GM12872 (cell line): Measurements from ENCODE around the gene CIC.

Experiments
- TF ChIP-seq, protein P1 (sequence below): IDR thresholded peaks from 3 replicates; pipeline ENCODE4 v1.5.1; 2011; ENCODE audit warnings: low read depth, mild to moderate bottlenecking, low read length, moderate library complexity; ENCODE audit not compliant: insufficient read depth

Gene CIC

DNA sequence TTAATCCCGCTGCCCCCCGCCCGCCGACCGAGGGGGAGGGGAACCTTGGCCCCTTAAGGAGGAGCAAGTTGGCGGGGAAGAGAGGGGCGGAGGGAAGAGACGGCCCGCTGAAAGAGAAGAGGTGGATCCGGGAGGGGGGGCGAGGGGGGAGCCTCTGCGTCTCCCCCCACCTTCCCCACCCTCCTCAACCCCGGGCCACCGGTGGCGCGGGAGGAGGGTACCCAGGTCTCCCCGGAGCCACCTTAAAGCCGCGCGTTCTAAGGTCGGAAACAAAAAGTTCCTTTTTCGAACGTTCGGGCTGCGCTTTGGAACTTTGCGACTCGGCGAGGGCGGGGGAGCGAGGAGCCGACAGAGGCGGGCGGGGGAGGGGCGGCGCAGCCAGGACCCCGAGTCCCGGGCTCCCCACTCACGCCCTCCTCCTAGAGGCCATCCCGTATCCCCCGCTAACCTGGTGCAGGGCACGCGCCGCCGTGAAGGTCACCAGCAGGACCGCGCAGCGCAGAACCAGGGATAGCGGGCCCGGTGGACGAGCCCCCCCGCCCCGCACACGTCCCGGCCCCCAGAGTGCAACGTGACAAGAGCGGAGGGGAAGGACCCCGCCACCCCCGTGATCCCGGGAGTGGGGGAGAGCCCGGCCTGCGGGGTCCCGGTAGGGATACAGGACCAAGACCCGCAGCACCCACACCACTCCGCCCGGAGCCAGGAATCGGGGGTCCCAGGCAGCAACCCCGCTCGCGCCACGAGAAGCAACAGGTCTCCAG lies 14.8 kb upstream of the CIC start:
- TF ChIP-seq, protein P1, sequence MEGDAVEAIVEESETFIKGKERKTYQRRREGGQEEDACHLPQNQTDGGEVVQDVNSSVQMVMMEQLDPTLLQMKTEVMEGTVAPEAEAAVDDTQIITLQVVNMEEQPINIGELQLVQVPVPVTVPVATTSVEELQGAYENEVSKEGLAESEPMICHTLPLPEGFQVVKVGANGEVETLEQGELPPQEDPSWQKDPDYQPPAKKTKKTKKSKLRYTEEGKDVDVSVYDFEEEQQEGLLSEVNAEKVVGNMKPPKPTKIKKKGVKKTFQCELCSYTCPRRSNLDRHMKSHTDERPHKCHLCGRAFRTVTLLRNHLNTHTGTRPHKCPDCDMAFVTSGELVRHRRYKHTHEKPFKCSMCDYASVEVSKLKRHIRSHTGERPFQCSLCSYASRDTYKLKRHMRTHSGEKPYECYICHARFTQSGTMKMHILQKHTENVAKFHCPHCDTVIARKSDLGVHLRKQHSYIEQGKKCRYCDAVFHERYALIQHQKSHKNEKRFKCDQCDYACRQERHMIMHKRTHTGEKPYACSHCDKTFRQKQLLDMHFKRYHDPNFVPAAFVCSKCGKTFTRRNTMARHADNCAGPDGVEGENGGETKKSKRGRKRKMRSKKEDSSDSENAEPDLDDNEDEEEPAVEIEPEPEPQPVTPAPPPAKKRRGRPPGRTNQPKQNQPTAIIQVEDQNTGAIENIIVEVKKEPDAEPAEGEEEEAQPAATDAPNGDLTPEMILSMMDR, result no peak

DNA sequence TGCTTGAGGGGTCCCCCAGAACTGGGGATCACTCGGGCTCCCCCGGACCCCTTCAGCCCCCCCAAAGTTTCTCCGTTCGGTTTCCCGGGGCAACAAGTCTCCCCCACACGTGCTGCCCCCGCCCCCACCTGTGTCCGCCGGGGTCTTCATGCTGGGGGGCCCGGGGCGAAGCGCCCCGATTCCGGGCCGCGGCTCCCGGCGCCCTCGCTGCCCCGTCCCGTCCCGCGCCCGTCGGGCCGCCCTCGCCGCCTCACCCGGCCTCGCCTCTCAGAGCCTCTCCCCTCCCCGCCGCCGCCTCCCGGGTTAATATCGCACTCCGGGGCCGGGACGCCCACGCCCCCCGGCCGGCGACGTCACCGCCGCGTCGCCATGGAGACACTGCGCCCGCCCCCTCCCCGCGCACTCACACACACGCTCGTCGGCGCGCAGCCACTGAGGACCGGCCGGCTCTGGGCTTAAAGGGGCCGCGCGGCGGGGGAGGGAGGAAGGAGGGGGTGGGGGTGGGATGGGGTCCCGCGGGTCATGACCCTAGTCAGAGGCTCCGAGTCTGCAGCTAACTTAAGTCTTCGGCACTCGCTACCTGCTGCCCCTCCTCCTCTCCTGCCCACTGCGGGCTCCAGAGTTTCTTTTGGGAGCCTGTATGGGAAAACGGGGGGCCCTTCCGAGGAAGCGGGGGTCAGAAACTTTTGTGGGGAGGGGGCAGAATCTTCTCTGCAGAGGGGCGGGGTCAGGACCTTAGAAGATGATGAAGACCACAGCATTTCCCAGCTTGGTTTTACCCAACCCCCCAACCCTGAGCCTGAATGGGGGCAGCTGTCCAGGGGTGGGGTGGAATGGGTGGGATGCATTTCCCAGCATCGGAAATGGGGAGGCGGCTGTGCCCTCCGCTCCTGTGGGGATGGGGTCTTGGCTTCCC lies 13.9 kb upstream of the CIC start, which contains the start of gene ERF:
Gene ERF (minus strand): TSS at position 279 of the 916 bp plus-strand sequence. CDS start 129 bp downstream, at position 150.
- TF ChIP-seq, protein P1, result no peak

DNA sequence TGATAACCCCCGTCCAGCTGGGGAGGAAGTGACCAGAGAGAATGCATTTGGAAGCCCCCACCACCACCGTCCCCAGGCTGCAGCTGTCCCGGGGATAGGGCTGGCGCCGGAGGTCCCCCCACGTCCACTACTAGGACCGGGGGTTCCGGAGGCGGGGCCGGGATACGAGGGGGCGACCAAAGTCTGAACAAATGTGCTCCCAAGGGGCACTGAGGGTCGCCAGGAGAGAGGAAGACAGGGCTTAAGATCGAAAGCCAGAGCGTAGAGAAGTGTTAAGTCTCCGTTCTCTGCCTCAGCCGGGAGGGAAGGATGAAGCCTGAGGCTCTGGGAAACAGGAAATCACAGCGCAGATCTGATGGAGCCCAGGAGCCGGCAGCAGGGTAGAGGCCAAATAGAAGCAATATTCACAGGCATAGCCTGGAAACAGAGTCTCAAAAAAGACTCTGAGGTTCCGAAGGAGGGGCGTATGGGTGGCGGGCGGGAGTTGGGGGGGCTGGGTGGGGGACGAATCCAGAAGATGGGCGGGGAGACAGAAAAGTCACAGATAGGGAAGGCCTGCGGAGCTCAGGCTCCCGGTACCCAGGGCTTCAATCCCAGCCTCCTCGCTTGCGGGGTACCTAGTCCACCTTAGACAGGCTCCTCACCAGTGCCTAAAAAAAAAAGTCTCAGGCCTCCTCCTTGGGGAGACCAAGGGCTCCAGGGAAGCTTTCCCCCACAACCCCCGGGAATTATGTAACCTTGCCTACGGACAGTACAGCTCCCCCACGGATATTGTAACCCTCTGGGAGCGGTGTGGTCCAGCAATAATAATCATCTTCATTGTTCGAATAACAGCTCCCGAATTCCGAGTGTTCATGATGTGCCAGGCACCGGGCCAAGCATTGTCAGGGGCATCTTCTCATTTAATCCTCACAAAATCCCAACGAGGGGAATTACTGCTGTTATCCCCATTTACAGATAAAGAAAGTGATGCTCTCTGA lies 13.0 kb upstream of the CIC start:
- TF ChIP-seq, protein P1, result no peak

DNA sequence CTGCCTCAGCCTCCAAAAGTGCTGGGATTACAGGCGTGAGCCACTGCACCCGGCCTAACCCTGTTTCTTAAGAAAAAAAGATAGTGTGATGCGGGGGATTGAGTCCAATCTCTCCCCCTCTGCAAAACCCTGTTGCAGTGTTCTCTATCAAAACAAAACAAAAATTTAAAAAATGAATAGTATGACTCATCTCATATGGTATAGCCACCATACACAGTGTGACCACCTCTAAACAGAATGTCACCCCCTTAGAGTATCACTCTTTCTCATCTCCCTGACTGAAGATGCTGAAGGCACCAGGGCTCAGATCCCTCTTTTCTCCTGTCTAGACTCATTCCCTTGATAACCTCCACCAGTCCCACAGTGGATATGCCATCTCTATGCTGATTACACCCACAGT lies 7.3 kb upstream of the CIC start:
- TF ChIP-seq, protein P1, result no peak

DNA sequence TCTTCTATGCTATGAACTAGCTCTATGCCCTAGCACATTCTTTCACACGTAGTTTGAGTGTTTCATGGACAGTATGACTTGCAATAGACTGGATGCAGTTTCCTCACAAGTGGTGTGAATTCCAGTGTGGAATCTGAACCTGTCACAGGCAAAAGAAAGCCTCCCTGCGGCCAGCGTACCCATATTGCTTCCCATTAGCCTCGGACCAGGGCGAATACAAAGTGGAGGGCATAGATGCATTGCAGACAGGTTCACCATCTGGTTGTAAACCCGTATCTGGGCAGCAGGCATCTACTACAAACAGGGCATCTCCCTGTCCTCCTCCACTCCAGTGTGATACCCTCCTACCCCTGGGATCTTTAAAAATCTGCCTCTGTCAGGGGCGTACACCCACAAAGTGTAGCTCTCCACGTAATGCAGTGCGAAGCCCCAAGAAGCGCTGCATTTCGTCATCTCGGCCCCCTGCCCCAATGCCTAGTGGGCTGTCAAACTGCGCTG lies 1.4 kb upstream of the CIC start:
- TF ChIP-seq, protein P1, result no peak

DNA sequence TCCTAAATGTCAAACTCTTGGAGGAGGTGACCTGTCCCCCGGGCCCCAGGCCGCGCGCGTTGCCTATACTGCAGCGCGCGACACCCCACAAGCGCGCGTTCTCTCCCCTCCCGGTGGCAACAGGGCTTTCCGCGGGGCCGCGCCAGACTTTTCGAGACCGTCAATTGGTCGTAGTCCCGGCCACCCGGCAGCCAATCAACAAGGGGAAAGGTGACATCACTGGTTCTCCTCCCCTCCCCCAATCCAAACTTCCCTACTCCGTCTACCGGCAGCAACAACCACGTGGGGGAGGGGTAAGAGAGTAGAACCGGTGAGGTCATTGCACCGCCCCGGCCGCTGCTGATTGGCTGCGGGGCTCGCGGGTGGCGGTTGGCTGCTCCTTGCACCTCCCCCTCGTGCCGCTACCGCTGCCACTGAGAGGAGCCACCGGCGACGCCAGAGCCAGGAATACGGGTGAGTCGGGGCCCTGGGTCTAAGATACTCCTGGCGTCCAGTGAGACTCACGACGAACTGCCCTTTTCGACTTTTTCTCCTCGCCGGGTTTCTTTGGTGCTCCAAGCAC lies 829 bp upstream of the CIC start:
- TF ChIP-seq, protein P1, result no peak
